GM18498 (cell line): ENCODE data around the gene ZNF143.
"Not testable (repeated sequence)": the region's sequence is repeated elsewhere in the genome, so short reads cannot be mapped to it uniquely, and the experiment has no call there.

ENCODE experiments used
- ATAC-seq: cut with Tn5 transposase; IDR thresholded peaks from one replicate; pipeline ENCODE4 v1.9.1; 2021; ENCODE audit warnings: mild to moderate bottlenecking, moderate library complexity; ENCODE audit not compliant: unreplicated experiment

Gene ZNF143

DNA sequence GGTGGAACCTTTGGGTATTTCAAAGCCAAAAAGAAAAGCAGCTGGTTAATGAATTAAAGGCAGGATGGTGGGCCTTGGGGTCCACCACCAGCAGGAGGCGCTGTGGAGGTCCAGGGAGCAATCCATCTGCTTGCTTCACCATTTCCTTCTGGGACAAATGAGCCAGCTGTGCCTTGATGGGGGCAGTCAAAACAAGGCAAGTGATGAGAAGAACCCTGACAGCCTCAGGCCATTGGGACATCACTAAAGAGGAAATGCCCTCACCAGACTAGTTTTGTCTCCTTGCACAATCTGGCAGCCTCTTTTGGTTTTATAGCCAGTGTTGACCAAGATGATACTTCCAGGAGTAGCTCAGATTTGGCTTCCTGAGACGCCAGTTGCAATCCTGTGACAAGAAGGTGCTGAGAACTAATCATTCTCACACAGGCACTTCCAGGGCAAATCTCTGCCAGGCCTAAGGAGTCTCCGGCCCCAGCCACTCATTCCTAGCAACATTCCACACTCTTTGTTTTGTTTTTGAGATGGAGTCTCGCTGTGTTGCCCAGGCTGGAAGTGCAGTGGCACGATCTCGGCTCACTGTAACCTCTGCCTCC, 74.5 kb downstream of the ZNF143 start:
- no peak for ATAC-seq

- no peak for ATAC-seq
Measured at GRCh38 chr11:9538548-9538947, 77.7 kb downstream of the ZNF143 start.

DNA sequence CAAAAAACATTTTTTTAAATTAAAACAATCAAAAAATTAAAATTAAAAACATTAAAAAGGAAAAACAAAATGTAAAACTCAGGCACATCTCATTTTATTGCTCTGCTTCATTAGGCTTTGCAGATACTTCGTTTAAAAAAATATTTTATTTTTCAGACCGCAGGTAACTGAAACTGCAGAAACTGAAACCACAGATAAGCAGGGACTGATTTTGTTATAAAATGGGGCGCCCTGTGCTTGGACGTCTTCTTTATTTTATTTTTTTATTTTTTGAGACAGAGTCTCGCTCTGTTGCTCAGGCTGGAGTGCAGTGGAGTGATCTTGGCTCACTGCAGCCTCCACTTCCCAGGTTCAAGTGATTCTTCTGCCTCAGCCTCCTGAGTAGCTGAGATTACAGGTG, 88.4 kb downstream of the ZNF143 start:
- not testable (repeated sequence) for ATAC-seq

DNA sequence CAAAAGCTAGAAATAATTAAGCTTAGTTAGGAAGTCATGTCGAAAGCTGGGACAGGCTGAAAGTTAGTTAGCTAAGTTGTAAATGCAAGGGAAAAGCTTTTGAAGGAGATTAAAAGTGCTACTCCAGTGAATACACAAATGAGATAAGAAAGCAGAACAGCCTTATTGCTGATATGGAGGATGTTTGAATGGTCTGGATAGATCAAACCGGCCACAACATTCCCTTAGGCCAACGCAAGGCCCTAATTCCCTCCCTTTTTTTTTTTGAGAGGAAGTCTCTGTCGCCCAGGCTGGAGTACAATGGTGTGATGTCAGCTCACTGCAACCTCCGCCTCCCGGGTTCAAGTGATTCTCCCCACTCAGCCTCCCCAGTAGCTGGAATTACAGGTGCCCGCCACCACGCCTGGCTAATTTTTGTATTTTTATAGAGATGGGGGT, 89.4 kb downstream of the ZNF143 start:
- no peak for ATAC-seq

DNA sequence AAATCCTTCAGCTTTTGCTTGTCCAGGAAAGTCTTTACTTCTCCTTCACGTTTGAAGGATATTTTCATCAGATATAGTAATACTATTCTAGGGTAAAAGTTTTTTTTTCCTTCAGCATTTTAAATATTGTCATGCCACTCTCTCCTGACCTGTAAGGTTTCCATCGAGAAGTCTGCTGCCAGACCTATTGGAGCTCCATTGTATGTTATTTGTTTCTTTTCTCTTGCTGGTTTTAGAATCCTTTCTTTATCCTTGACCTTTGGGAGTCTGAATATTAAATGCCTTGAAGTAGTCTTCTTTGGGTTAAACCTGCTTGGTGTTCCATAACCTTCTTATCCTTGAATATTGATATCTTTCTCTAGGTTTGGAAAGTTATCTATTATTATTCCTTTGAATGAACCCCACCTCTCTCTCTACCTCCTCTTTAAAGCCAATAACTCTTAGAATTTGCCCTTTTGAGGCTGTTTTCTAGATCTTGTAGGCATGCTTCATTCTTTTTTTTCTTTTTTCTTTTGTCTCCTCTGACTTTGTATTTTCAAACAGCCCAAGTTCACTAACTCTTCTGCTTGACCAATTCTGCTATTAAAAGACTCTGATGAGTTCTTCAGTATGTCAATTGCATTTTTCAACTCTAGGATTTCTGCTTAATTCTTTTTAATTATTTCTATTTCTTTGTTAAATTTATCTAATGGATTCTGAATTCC, 100.6 kb downstream of the ZNF143 start:
- ATAC-seq, result no peak

DNA sequence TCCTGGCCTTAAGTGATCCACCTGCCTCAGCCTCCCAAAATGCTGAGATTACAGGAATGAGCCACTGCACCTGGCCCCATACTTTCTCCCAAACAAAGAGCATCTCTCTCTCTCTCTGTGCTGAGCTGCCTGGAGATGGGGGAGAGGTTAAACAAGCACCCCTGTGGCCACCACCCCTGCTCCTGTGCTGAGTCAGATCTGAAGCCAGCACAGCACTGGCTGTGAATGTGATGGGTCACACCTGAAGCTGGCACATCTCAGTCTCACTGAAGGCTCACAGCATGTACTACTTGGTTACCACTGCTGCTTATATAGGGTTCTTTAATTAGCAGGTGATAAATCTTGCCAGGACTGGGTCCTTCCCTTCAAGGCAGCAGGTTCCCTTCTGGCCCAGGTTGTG, 101.9 kb downstream of the ZNF143 start:
- no peak for ATAC-seq

- ATAC-seq, result no peak
Measured at GRCh38 chr11:9563196-9563730, 102.5 kb downstream of the ZNF143 start.

GRCh38 chr11:9565822-9566560, 105.2 kb downstream of the ZNF143 start:
- peak; percentile 83 for ATAC-seq

- no peak for ATAC-seq
Measured at GRCh38 chr11:9566561-9567063, 105.8 kb downstream of the ZNF143 start.

- ATAC-seq, result no peak
Measured at GRCh38 chr11:9567401-9567800, 106.6 kb downstream of the ZNF143 start.

GRCh38 chr11:9568161-9568853, 107.5 kb downstream of the ZNF143 start:
- ATAC-seq, result no peak

GRCh38 chr11:9568854-9569587, 108.2 kb downstream of the ZNF143 start:
- ATAC-seq, result no peak

DNA sequence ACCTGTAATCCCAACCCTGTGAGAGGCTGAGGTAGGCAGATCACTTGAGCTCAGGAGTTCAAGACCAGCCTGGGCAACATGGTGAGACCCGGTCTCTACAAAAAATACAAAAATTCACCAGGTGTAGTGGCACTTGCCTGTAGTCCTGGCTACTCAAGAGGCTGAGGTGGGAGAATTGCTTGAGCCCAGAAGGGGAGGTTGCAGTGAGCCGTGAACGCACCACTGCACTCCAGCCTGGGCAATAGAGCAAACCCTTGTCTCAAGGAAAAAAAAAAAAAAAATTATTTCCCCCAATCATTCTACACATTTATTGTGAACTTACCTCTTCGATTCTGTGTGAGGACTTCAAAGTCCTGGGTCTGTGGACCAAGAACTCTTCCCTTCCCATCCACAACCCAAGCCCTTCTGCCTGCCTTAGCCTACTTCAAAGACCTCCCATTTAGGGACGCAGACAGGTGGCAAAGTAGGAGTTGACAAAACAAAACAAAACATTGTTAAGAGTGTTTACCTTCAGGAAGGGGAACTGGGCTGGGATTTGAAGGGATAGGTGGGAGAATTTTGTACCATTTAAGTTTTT, 108.9 kb downstream of the ZNF143 start:
- no peak for ATAC-seq

DNA sequence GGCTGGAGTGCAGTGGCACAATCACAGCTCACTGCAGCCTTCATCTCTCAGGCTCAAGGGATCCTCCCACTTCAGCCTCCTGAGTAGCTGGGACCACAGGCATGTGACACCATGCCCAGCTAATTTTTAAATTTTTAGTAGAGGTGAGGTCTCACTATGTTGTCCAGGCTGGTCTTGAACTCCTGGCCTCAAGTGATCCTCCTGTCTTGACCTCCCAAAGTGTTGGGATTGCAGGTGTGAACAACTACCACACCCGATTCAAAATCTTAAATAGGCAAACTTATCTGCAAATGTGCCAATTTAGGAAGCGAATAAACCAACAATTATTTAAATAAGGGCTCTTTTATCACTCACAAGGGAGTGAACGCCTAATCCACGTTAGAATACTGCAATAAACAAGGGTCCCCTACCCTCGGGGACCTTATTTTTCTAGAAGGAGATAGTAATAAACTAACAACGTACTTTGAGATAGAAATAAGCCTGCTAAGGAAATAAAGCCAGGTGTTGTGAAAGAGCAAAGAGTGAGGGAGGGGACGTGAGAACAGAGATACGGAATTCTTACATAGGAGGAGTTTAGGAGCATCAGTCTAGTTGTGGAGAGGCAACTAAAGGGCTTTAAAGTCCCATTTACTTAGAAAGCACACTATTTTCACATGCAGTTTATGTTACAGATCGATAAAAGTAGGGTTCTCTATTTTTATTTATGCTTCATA, 109.7 kb downstream of the ZNF143 start:
- no peak for ATAC-seq

DNA sequence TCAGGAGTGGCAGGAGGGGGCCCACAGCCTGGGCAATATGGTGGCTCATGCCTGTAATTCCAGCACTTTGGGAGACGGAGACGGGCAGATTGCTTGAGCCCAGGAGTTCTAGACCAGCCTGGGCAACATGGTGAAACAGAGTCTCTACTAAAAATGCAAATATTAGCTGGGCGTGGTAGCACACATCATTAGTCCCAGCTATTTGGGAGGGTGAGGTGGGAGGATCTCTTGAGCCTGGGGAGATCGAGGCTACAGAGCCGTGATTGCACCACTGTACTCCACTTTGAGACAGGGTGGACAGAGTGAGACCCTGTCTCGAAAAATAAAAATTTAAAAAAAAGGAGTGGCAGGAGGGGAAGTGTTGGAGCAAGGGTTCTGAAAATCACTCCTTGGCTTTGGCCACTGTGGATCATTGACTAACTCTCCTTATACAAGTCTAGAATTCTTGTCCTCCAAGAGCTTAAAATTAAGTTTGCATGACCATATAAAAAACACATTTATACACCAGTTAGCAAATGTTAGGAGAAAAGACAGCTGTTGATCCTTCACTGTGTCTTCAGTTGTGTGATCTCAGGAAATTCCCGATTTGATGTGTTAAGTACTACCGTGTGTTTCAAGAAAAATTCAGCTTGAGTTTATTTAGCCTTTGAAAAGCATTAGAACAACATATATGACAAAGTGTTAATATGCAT, 110.4 kb downstream of the ZNF143 start:
- no peak for ATAC-seq

DNA sequence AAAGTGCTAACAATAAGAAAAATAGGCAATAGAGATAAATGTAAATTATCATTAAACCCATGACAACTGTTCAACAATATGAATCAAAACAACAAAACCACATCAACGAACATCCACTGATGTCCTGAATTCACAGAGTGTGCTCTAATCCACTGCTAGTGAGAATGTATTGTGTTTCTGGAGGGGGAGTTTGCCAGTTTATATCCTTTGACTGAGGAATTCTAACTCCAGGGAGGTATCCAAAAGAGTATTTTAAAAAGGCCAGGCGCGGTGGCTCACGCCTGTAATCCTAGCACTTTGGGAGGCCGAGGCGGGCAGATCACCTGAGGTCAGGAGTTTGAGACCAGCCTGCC, 110.9 kb downstream of the ZNF143 start:
- no peak for ATAC-seq

GRCh38 chr11:9573052-9573774, 112.4 kb downstream of the ZNF143 start, which contains the start of gene WEE1:
WEE1 (plus strand) TSS chr11:9573670; CDS start chr11:9573934, 264 bp downstream.
- peak; percentile 87 for ATAC-seq
